ENCODE data around the gene FADS2.

GRCh38 chr11:61889831-61890230, 61.7 kb downstream of the FADS2 start:
- TF ChIP-seq CTCF (conservative IDR thresholded peaks at IDR 0.05) (no peak), EZH2 (IDR thresholded peaks at IDR 0.05; ENCODE audit: low read depth) (no peak)
